SK-N-SH (cell line): ENCODE data around the gene ASAP3. TPM values are rescaled to one million over a fixed set of nuclear protein-coding genes. Genes with fewer than 3 reads are reported as not detected.

Source experiments
- CTCF ChIA-PET: fragments of 300-600, 350-600 bp; formaldehyde crosslinking; extraction: SDS; loops from one replicate; lab custom pipeline; 2021; lab: Yijun Ruan, JAX
- POLR2A ChIA-PET: fragments of 350-600 bp; sonication (Branson Sonifier 250); formaldehyde crosslinking; extraction: SDS; loops from one replicate; lab custom pipeline; 2020; ENCODE audit warnings: antibody characterized with exemption, inconsistent platforms; lab: Yijun Ruan, JAX
- DNase-seq: peaks from one replicate; pipeline ENCODE4 v3.0.0; 2012
- H2AFZ ChIP-seq: fragments of 200-600 bp; sonication (generic); 2 replicates; pipeline ENCODE4 v1.8.1; 2016; ENCODE audit warnings: antibody characterized with exemption, mild to moderate bottlenecking, low read depth
- H3F3A ChIP-seq: fragments of 200-600 bp; sonication (generic); replicated peaks from 2 replicates; pipeline ENCODE3; 2016; ENCODE audit warnings: antibody characterized with exemption, mild to moderate bottlenecking; ENCODE audit not compliant: insufficient read depth
- H3K27ac ChIP-seq, 2 experiments: fragments of 200-500 bp in 1 of 2; fragments of 200-600 bp in 1 of 2; sonication (Bioruptor generic) in 1 of 2; sonication (generic), shearing (Covaris generic) in 1 of 2; 2 replicates each; pipeline versions ENCODE4 v1.5.1 to v1.6.1; 2014 to 2016; ENCODE audit warnings: low read depth in 2 of 2, inconsistent platforms in 1 of 2, low read length in 1 of 2, mild to moderate bottlenecking in 1 of 2, mixed read lengths in 1 of 2
- H3K27me3 ChIP-seq: fragments of 200-600 bp; sonication (generic), shearing (Covaris generic); 2 replicates; pipeline ENCODE4 v1.6.1; 2016; ENCODE audit warnings: mixed run types; ENCODE audit not compliant: insufficient read depth
- H3K36me3 ChIP-seq, 2 experiments: fragments of 200-500 bp in 1 of 2; fragments of 200-600 bp in 1 of 2; sonication (Bioruptor generic) in 1 of 2; sonication (generic) in 1 of 2; replicated peaks in 1 of 2; 2 replicates each; pipeline versions ENCODE3 to v1.5.1; 2014 to 2016; ENCODE audit warnings: low read length in 1 of 2, mild to moderate bottlenecking in 1 of 2; ENCODE audit not compliant: insufficient read depth in 2 of 2, control insufficient read depth in 1 of 2
- H3K4me1 ChIP-seq, 2 experiments: fragments of 200-500 bp in 1 of 2; fragments of 200-600 bp in 1 of 2; sonication (Bioruptor generic) in 1 of 2; sonication (generic), shearing (Covaris generic) in 1 of 2; 2 replicates each; pipeline versions ENCODE4 v1.5.1 to v1.6.1; 2014 to 2016; ENCODE audit warnings: low read depth in 1 of 2, low read length in 1 of 2, mixed run types in 1 of 2; ENCODE audit not compliant: insufficient read depth in 2 of 2, control insufficient read depth in 1 of 2
- H3K4me2 ChIP-seq: fragments of 200-600 bp; sonication (generic), shearing (Covaris generic); 2 replicates; pipeline ENCODE4 v1.6.1; 2017; ENCODE audit warnings: mixed run types
- H3K4me3 ChIP-seq, 2 experiments: fragments of 200-500 bp in 1 of 2; fragments of 200-600 bp in 1 of 2; sonication (Bioruptor generic) in 1 of 2; sonication (generic), shearing (Covaris generic) in 1 of 2; 2 replicates each; pipeline versions ENCODE4 v1.5.1 to v1.8.1; 2014 to 2016; ENCODE audit warnings: low read depth in 2 of 2, inconsistent platforms in 1 of 2, low read length in 1 of 2, mild to moderate bottlenecking in 1 of 2, mixed read lengths in 1 of 2, moderate library complexity in 1 of 2
- H3K79me2 ChIP-seq: fragments of 200-600 bp; sonication (generic); 2 replicates; pipeline ENCODE4 v1.8.1; 2017; ENCODE audit warnings: mild to moderate bottlenecking; ENCODE audit not compliant: insufficient read depth
- H3K9ac ChIP-seq: fragments of 200-600 bp; sonication (generic); 2 replicates; pipeline ENCODE4 v1.6.1; 2017; ENCODE audit warnings: mixed run types
- H3K9me2 ChIP-seq: fragments of 200-600 bp; sonication (generic); 2 replicates; pipeline ENCODE4 v1.6.1; 2017; ENCODE audit warnings: mixed run types
- H3K9me3 ChIP-seq: fragments of 200-600 bp; sonication (generic); 2 replicates; pipeline ENCODE4 v1.6.1; 2017; ENCODE audit warnings: mixed run types, mild to moderate bottlenecking, moderate library complexity
- H4K20me1 ChIP-seq: fragments of 200-600 bp; sonication (generic); 2 replicates; pipeline ENCODE4 v1.6.1; 2017; ENCODE audit warnings: mild to moderate bottlenecking, mixed run types; ENCODE audit not compliant: insufficient read depth
- CHD2 ChIP-seq: fragments of 150-350 bp; IDR thresholded peaks from 2 replicates; pipeline ENCODE4 v1.6.1; 2018; ENCODE audit warnings: low read length; ENCODE audit not compliant: partially characterized antibody
- EP300 ChIP-seq, 2 experiments: IDR thresholded peaks; 2 replicates each; pipeline versions ENCODE4 v1.4.0 to v1.6.1; 2012; ENCODE audit warnings: borderline replicate concordance in 1 of 2, low read depth in 1 of 2, low read length in 1 of 2
- EZH2phosphoT487 ChIP-seq: fragments of 200-600 bp; sonication (generic); IDR thresholded peaks from 2 replicates; pipeline ENCODE4 v1.6.1; 2017; ENCODE audit warnings: low read depth, mixed run types, mild to moderate bottlenecking, antibody characterized with exemption, moderate library complexity, borderline replicate concordance
- FOSL2 ChIP-seq: IDR thresholded peaks from 2 replicates; pipeline ENCODE4 v1.4.0; 2012; ENCODE audit warnings: low read depth, mild to moderate bottlenecking, moderate library complexity, borderline replicate concordance
- GABPA ChIP-seq: IDR thresholded peaks from 2 replicates; pipeline ENCODE4 v1.4.0; 2012; ENCODE audit warnings: low read depth, mild to moderate bottlenecking
- GATA2 ChIP-seq: sonication (generic); formaldehyde crosslinking; IDR thresholded peaks from 2 replicates; pipeline ENCODE4 v1.5.0; 2020; ENCODE audit warnings: mild to moderate bottlenecking, missing genetic modification reagents
- MEF2A ChIP-seq: IDR thresholded peaks from 2 replicates; pipeline ENCODE4 v1.4.0; 2012; ENCODE audit warnings: low read depth, borderline replicate concordance
- NFIC ChIP-seq: IDR thresholded peaks from 2 replicates; pipeline ENCODE4 v1.4.0; 2012; ENCODE audit warnings: borderline replicate concordance
- RCOR1 ChIP-seq: fragments of 150-350 bp; IDR thresholded peaks from 2 replicates; pipeline ENCODE4 v1.6.1; 2017; ENCODE audit warnings: antibody characterized with exemption, low read length
- REST ChIP-seq: IDR thresholded peaks from 2 replicates; pipeline ENCODE4 v1.6.1; 2012; ENCODE audit warnings: mild to moderate bottlenecking, low read depth, low read length, moderate library complexity
- RFX5 ChIP-seq: IDR thresholded peaks from 2 replicates; pipeline ENCODE4 v1.6.1; 2012; ENCODE audit warnings: mild to moderate bottlenecking, improper control_type of control experiment, low read length
- TAF1 ChIP-seq: IDR thresholded peaks from 2 replicates; pipeline ENCODE4 v1.6.1; 2012; ENCODE audit warnings: low read depth, mild to moderate bottlenecking, low read length, moderate library complexity, borderline replicate concordance
- TCF12 ChIP-seq: IDR thresholded peaks from 2 replicates; pipeline ENCODE4 v1.4.0; 2012
- WGBS: methylation state at CpG from one replicate; pipeline ENCODE4 v1.1.6; 2017; ENCODE audit warnings: low lambda C conversion rate; 5-methylcytosine and 5-hydroxymethylcytosine counted together
- polyA plus RNA-seq, 3 experiments: library from polyadenylated mRNA; depleted of rRNA; stranded (reverse); fragments of >200 nt; gene quantifications; 2 replicates each; pipeline ENCODE4 v1.2.3, GENCODE V29; 2012
- TF ChIP-seq, protein P1 (sequence below): IDR thresholded peaks from 2 replicates; pipeline ENCODE4 v1.4.0; 2012; ENCODE audit warnings: low read depth, borderline replicate concordance
- TF ChIP-seq, protein P2 (sequence below): IDR thresholded peaks from 2 replicates; pipeline ENCODE4 v1.4.0; 2012; ENCODE audit warnings: low read depth, borderline replicate concordance
- TF ChIP-seq, protein P3 (sequence below): fragments of 150-350 bp; IDR thresholded peaks from 2 replicates; pipeline ENCODE4 v1.6.1; 2016; ENCODE audit warnings: mild to moderate bottlenecking, low read depth, low read length

Gene ASAP3
- polyA plus RNA-seq, 1 of the 3 experiments (the other 2 are of a cell fraction), result 19.6 TPM

DNA sequence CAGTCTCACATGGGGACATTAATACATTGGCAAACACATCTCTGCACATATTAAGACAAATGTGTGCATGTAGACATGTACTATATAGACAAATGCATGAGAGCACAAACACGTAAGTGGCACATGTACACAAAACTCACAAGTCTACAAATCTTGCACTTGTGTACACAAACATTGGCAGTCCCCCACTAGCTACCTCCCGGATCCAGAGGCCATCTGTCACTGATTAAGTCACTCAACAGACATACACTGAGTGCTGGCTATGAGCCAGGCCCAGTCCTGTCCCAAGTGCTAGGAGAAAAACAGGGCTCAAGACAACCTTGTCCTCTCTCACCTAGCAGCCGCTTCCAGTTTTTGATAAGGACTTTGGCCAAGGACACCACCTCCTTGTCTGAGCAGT lies 66.4 kb downstream of the ASAP3 start:
- POLR2A ChIA-PET, result interaction anchor here (0.6 to 1.1 kb wide), 4 partner anchors 13 to 73 kb away, joined by 3 read pairs; partner anchors contain the start of gene HNRNPR
- peak; percentile 87 for DNase-seq

More for the DNA sequence above, 66.4 kb downstream of the ASAP3 start:
- TF ChIP-seq RFX5 (no peak), EZH2phosphoT487 (no peak), GATA2 (CRISPR knock-in tag) (no peak), GABPA (no peak), TAF1 (no peak), CHD2 (peak; percentile 48), REST (no peak), RCOR1 (peak; percentile 56), NFIC (peak; percentile 39; the same call in 1 of the 2 replicates), EP300 (IDR thresholded peaks at IDR 0.05; ENCODE audit: borderline replicate concordance in 1 of 2, low read depth in 1 of 2, low read length in 1 of 2) (peak in 1 of 2 experiments; percentile 42; a peak in 1 of 4 replicates), MEF2A (no peak), FOSL2 (no peak), TCF12 (peak; percentile 63)
- TF ChIP-seq, protein P1, sequence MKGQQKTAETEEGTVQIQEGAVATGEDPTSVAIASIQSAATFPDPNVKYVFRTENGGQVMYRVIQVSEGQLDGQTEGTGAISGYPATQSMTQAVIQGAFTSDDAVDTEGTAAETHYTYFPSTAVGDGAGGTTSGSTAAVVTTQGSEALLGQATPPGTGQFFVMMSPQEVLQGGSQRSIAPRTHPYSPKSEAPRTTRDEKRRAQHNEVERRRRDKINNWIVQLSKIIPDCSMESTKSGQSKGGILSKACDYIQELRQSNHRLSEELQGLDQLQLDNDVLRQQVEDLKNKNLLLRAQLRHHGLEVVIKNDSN, result no peak
- TF ChIP-seq, protein P2, sequence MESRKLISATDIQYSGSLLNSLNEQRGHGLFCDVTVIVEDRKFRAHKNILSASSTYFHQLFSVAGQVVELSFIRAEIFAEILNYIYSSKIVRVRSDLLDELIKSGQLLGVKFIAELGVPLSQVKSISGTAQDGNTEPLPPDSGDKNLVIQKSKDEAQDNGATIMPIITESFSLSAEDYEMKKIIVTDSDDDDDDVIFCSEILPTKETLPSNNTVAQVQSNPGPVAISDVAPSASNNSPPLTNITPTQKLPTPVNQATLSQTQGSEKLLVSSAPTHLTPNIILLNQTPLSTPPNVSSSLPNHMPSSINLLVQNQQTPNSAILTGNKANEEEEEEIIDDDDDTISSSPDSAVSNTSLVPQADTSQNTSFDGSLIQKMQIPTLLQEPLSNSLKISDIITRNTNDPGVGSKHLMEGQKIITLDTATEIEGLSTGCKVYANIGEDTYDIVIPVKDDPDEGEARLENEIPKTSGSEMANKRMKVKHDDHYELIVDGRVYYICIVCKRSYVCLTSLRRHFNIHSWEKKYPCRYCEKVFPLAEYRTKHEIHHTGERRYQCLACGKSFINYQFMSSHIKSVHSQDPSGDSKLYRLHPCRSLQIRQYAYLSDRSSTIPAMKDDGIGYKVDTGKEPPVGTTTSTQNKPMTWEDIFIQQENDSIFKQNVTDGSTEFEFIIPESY, result no peak
- TF ChIP-seq, protein P3, sequence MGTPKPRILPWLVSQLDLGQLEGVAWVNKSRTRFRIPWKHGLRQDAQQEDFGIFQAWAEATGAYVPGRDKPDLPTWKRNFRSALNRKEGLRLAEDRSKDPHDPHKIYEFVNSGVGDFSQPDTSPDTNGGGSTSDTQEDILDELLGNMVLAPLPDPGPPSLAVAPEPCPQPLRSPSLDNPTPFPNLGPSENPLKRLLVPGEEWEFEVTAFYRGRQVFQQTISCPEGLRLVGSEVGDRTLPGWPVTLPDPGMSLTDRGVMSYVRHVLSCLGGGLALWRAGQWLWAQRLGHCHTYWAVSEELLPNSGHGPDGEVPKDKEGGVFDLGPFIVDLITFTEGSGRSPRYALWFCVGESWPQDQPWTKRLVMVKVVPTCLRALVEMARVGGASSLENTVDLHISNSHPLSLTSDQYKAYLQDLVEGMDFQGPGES, result no peak
- Histone ChIP-seq H3K9me3 (no peaks in the 10 kb centered on the region), H2AFZ (no peak overlapping the region), H3K9me2 (no peaks in the 10 kb centered on the region), H3K9ac (no peak overlapping the region), H3F3A (peaks cover 4% of the 10 kb centered on the region), H3K79me2 (no peaks in the 10 kb centered on the region), H3K36me3 (no peaks in the 10 kb centered on the region), H3K4me3 (no peak overlapping the region), H4K20me1 (no peaks in the 10 kb centered on the region), H3K27ac (peak overlapping the region in 1 of 2 experiments; percentile 80; a peak in 2 of 4 replicates), H3K4me2 (no peak overlapping the region; the same call in 1 of the 2 replicates), H3K27me3 (no peaks in the 10 kb centered on the region), H3K4me1 (peaks cover 0 to 22% of the 10 kb centered on the region in 2 experiments; a peak in 1 of 4 replicates)
- CTCF ChIA-PET, result interaction anchor here (1.0 to 5.6 kb wide), 3 partner anchors 9 to 80 kb away, joined by 3 to 42 read pairs (median 3); no protein-coding TSS in a partner anchor
- 37% methylated on average over 3 of the region's 3 CpGs for WGBS
